ENCODE data around the gene RSPH1.

GRCh38 chr21:42508371-42508770 is 12.3 kb upstream of the RSPH1 start:
- TF ChIP-seq EP300 (IDR thresholded peaks at IDR 0.05; ENCODE audit: borderline replicate concordance) = no peak
- TF ChIP-seq CEBPB (IDR thresholded peaks at IDR 0.05) = no peak
- TF ChIP-seq, protein P1, sequence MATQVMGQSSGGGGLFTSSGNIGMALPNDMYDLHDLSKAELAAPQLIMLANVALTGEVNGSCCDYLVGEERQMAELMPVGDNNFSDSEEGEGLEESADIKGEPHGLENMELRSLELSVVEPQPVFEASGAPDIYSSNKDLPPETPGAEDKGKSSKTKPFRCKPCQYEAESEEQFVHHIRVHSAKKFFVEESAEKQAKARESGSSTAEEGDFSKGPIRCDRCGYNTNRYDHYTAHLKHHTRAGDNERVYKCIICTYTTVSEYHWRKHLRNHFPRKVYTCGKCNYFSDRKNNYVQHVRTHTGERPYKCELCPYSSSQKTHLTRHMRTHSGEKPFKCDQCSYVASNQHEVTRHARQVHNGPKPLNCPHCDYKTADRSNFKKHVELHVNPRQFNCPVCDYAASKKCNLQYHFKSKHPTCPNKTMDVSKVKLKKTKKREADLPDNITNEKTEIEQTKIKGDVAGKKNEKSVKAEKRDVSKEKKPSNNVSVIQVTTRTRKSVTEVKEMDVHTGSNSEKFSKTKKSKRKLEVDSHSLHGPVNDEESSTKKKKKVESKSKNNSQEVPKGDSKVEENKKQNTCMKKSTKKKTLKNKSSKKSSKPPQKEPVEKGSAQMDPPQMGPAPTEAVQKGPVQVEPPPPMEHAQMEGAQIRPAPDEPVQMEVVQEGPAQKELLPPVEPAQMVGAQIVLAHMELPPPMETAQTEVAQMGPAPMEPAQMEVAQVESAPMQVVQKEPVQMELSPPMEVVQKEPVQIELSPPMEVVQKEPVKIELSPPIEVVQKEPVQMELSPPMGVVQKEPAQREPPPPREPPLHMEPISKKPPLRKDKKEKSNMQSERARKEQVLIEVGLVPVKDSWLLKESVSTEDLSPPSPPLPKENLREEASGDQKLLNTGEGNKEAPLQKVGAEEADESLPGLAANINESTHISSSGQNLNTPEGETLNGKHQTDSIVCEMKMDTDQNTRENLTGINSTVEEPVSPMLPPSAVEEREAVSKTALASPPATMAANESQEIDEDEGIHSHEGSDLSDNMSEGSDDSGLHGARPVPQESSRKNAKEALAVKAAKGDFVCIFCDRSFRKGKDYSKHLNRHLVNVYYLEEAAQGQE (IDR thresholded peaks at IDR 0.05; ENCODE audit: low read depth) = no peak
- TF ChIP-seq NFIC (IDR thresholded peaks at IDR 0.05) = no peak
- TF ChIP-seq FOXM1 (IDR thresholded peaks at IDR 0.05; ENCODE audit: borderline replicate concordance, low read depth) = no peak
- no peak for TF ChIP-seq TAF1 (IDR thresholded peaks at IDR 0.05; ENCODE audit: low read depth)
- TF ChIP-seq, protein P2, sequence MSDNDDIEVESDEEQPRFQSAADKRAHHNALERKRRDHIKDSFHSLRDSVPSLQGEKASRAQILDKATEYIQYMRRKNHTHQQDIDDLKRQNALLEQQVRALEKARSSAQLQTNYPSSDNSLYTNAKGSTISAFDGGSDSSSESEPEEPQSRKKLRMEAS (IDR thresholded peaks at IDR 0.05) = no peak
- TF ChIP-seq CREB1 (IDR thresholded peaks at IDR 0.05; ENCODE audit: low read depth) = no peak
- no peak for TF ChIP-seq USF1 (IDR thresholded peaks at IDR 0.05)
- no peak for TF ChIP-seq TEAD4 (IDR thresholded peaks at IDR 0.05)
- TF ChIP-seq RAD21 (IDR thresholded peaks at IDR 0.05; ENCODE audit: low read depth) = no peak
- TF ChIP-seq YY1 (IDR thresholded peaks at IDR 0.05; ENCODE audit: low read depth) = no peak
- no peak for TF ChIP-seq ZBTB7A (IDR thresholded peaks at IDR 0.05; ENCODE audit: low read depth)
- no peak for TF ChIP-seq EGR1 (IDR thresholded peaks at IDR 0.05)
